ENCODE measurements around the gene GRWD1. TPM values are rescaled to one million over a fixed set of nuclear protein-coding genes. Genes with fewer than 3 reads are reported as not detected.

Gene GRWD1
- total and polyA plus RNA-seq, 2 of the 8 experiments (the other 6 are each of a cell fraction or from before 2014, with no cell fraction given) = 36.9 to 61.9 TPM

- no peak overlapping the region for H3K4me3 ChIP-seq (ENCODE audit: extremely low read depth in 1 of 4, insufficient read depth in 2 of 4, low read depth in 3 of 4, low read length in 4 of 4)
- no peak overlapping the region for H3K14ac ChIP-seq (ENCODE audit: insufficient read length)
- H3K79me2 ChIP-seq (ENCODE audit: control insufficient read depth in 1 of 2, insufficient read depth in 2 of 2, low read length in 2 of 2) = peaks cover 0 to 8% of the 10 kb centered on the region in 2 experiments; a peak in 2 of 4 replicates
- no peak overlapping the region for H3K9ac ChIP-seq (replicated peaks in 1 of 4; ENCODE audit: extremely low read depth in 1 of 4, low read depth in 3 of 4, low read length in 3 of 4)
- no peak overlapping the region for H2BK120ac ChIP-seq (replicated peaks; ENCODE audit: low read depth, low read length)
- WGBS, 2 experiments (ENCODE audit: extremely low coverage in 1 of 2, insufficient coverage in 1 of 2, insufficient read length in 1 of 2, insufficient replicate concordance in 2 of 2, low coverage in 1 of 2, low lambda C conversion rate in 2 of 2, missing lambda C conversion rate in 1 of 2) = 96% methylated on average over 9 of the region's 94 CpGs; no CpG with 5 or more reads in 1 of the 2 experiments
- no peak overlapping the region for H2AK5ac ChIP-seq (ENCODE audit: low read depth, low read length)
- no peaks in the 10 kb centered on the region for H4K20me1 ChIP-seq (replicated peaks in 1 of 2; ENCODE audit: control insufficient read depth in 1 of 2, insufficient read depth in 2 of 2, low read length in 2 of 2)
- no peak overlapping the region for H3K4ac ChIP-seq (replicated peaks; ENCODE audit: insufficient read length, low read depth, low read length)
- H3K36me3 ChIP-seq (ENCODE audit: control insufficient read depth in 2 of 4, insufficient read depth in 4 of 4, low read length in 3 of 4) = peaks cover 0 to 4% (median under 1%) of the 10 kb centered on the region in 4 experiments; a peak in 3 of 8 replicates
- H2AFZ ChIP-seq (ENCODE audit: low read length) = no peak overlapping the region
- H3K27me3 ChIP-seq (replicated peaks in 1 of 4; ENCODE audit: control insufficient read depth in 3 of 4, extremely low read depth in 1 of 4, insufficient read depth in 3 of 4, low read length in 3 of 4) = no peaks in the 10 kb centered on the region
- no peak for DNase-seq (ENCODE audit: low read depth in 1 of 2, low spot score in 2 of 2)
- H2BK5ac ChIP-seq (ENCODE audit: low read depth, low read length) = no peak overlapping the region
- H2BK20ac ChIP-seq (ENCODE audit: low read length) = no peak overlapping the region
- no peaks in the 10 kb centered on the region; the same call in 1 of the 2 replicates for H3K79me1 ChIP-seq (ENCODE audit: low read depth, low read length)
- H4K5ac ChIP-seq (ENCODE audit: insufficient read length, low read depth, low read length) = no peak overlapping the region
- peaks cover 0 to 5% (median 4%) of the 10 kb centered on the region in 4 experiments; a peak in 4 of 7 replicates for H3K4me1 ChIP-seq (replicated peaks in 1 of 4; ENCODE audit: control insufficient read depth in 3 of 4, insufficient read depth in 4 of 4, low read length in 3 of 4)
- H3K4me2 ChIP-seq (ENCODE audit: insufficient read depth in 1 of 2, low read depth in 2 of 2, low read length in 2 of 2) = no peak overlapping the region
- H3K23ac ChIP-seq (ENCODE audit: insufficient read length) = no peak overlapping the region
- no peak overlapping the region for H4K91ac ChIP-seq (replicated peaks; ENCODE audit: insufficient read length, low read length)
- no peak overlapping the region for H3K18ac ChIP-seq (ENCODE audit: extremely low read depth, low read length)
- H3K56ac ChIP-seq (replicated peaks; ENCODE audit: insufficient read length, low read depth, low read length) = no peak overlapping the region
- H3K23me2 ChIP-seq (ENCODE audit: low read depth, low read length) = peaks cover 9% of the 10 kb centered on the region
- H3K27ac ChIP-seq (ENCODE audit: low read depth, low read length) = no peak overlapping the region
- H2BK12ac ChIP-seq (ENCODE audit: low read depth, low read length) = no peak overlapping the region
- no peak for FAIRE-seq
- POLR2A ChIA-PET (ENCODE audit: partially characterized antibody) = interaction anchor here (0.9 to 1.4 kb wide), 5 partner anchors 9 to 42 kb away, joined by 3 to 9 read pairs (median 4); no protein-coding TSS in a partner anchor
- no peak for TF ChIP-seq PHF8 (conservative IDR thresholded peaks at IDR 0.05; ENCODE audit: low read depth, low read length)
- TF ChIP-seq E2F6 (IDR thresholded peaks at IDR 0.05) = 0 out of 2 replicates have a peak, but pooled peaks have one; percentile 23
- CTCF ChIA-PET (ENCODE audit: partially characterized antibody) = interaction anchor here (1.0 to 2.6 kb wide), 2 partner anchors 51 to 52 kb away, joined by 4 to 8 read pairs; partner anchors contain the start of gene KDELR1
- H3K9me3 ChIP-seq (ENCODE audit: insufficient read depth in 2 of 2, low read depth in 1 of 2, low read length in 1 of 2) = no peaks in the 10 kb centered on the region
- H2BK15ac ChIP-seq (ENCODE audit: low read length) = no peak overlapping the region
- peak overlapping the region; percentile 60 for H4K8ac ChIP-seq (ENCODE audit: extremely low read depth, insufficient read depth, low read length)
These were observed 3.4 kb upstream of the GRWD1 start for GRCh38 chr19:48442116-48443035.
